ENCODE results near the gene IGF1R.

DNA sequence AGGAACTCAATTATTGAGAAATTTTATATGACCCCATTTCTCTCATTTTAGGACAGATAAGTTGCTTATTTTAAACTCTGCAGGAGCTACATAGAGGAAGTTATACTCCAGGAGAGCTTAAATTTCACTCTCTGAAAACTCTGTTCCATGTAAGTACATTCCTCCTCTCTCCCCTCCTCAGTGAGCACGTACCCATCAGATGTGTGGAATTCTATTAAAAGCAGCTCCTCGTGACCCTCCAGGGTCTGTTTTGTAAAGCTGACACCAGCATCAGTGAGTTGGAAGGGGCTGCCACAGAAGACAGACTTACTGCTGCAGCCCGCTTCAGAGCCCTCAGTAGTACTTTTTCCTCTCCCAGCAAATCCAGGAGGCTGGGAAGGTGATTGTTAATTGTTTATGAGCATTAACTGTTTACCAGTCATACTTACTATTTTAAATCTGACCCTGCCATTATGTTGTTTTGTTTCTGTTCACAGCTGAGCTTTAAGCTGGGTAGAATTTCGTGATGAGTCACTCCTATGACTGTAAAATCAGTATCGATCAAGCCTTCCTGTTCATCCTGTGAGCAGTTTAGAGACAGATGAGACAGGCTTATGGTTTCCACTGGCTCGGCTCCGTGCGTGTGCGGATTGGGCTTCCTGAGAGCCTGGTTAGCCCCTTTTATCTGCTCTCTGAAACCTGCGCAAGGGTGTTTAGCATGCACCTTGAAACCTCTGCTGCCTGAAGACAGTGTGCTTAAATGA, 20.4 kb downstream of the IGF1R start:
- TF ChIP-seq, protein P1, sequence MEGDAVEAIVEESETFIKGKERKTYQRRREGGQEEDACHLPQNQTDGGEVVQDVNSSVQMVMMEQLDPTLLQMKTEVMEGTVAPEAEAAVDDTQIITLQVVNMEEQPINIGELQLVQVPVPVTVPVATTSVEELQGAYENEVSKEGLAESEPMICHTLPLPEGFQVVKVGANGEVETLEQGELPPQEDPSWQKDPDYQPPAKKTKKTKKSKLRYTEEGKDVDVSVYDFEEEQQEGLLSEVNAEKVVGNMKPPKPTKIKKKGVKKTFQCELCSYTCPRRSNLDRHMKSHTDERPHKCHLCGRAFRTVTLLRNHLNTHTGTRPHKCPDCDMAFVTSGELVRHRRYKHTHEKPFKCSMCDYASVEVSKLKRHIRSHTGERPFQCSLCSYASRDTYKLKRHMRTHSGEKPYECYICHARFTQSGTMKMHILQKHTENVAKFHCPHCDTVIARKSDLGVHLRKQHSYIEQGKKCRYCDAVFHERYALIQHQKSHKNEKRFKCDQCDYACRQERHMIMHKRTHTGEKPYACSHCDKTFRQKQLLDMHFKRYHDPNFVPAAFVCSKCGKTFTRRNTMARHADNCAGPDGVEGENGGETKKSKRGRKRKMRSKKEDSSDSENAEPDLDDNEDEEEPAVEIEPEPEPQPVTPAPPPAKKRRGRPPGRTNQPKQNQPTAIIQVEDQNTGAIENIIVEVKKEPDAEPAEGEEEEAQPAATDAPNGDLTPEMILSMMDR (IDR thresholded peaks at IDR 0.05), result no peak
- TF ChIP-seq, protein P2, sequence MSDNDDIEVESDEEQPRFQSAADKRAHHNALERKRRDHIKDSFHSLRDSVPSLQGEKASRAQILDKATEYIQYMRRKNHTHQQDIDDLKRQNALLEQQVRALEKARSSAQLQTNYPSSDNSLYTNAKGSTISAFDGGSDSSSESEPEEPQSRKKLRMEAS (CRISPR knock-in tag; IDR thresholded peaks at IDR 0.05), result no peak

Measured in WTC11 (cell line).